WTC11 (cell line): ENCODE results near the gene MMS19. TPM values are rescaled to one million over a fixed set of nuclear protein-coding genes. Genes with fewer than 3 reads are reported as not detected.

Source experiments
- ATAC-seq: fragments of 200-7000 bp; cut with Tn5 transposase; 2 replicates; pipeline ENCODE4 v1.10.0; 2021; ENCODE audit warnings: mild to moderate bottlenecking, moderate library complexity
- CTCF ChIA-PET: fragments of 300-600 bp; sonication (Branson Sonifier 250); formaldehyde crosslinking; loops from one replicate; lab custom pipeline; 2021; ENCODE audit warnings: antibody characterized with exemption; lab: Charles Lee
- POLR2A ChIA-PET: fragments of 350-600 bp; sonication (Branson Sonifier 250); formaldehyde crosslinking; loops from one replicate; lab custom pipeline; 2021; ENCODE audit warnings: antibody characterized with exemption; lab: Charles Lee
- DNase-seq: peaks from one replicate; pipeline ENCODE4 v3.0.0; 2021; ENCODE audit warnings: low spot score
- H3K27ac Mint-ChIP-seq: 2 replicates; pipeline ENCODE4 v1.8.0; 2021; ENCODE audit warnings: mixed read lengths
- H3K27me3 Mint-ChIP-seq: 2 replicates; pipeline ENCODE4 v1.8.0; 2021; ENCODE audit warnings: low read depth, mild to moderate bottlenecking, moderate library complexity, mixed read lengths
- H3K36me3 Mint-ChIP-seq: 2 replicates; pipeline ENCODE4 v1.8.0; 2021; ENCODE audit warnings: mixed read lengths
- H3K4me1 Mint-ChIP-seq: 2 replicates; pipeline ENCODE4 v1.8.0; 2022; ENCODE audit warnings: mixed read lengths
- H3K4me3 Mint-ChIP-seq: 2 replicates; pipeline ENCODE4 v1.8.0; 2021; ENCODE audit warnings: mild to moderate bottlenecking, moderate library complexity, mixed read lengths
- H3K9me3 Mint-ChIP-seq: 2 replicates; pipeline ENCODE4 v1.8.0; 2021; ENCODE audit warnings: mixed read lengths
- ATF1 ChIP-seq: sonication (generic); formaldehyde crosslinking; IDR thresholded peaks from 2 replicates; pipeline ENCODE4 v1.8.1; 2023; ENCODE audit warnings: mild to moderate bottlenecking, moderate library complexity, missing genetic modification reagents
- CREB1 ChIP-seq: sonication (generic); formaldehyde crosslinking; IDR thresholded peaks from 2 replicates; pipeline ENCODE4 v1.8.0; 2023; ENCODE audit warnings: mild to moderate bottlenecking, missing genetic modification reagents
- CREM ChIP-seq: sonication (generic); formaldehyde crosslinking; IDR thresholded peaks from 2 replicates; pipeline ENCODE4 v1.8.1; 2022; ENCODE audit warnings: mild to moderate bottlenecking, missing genetic modification reagents, moderate library complexity
- ETV6 ChIP-seq: sonication (generic); formaldehyde crosslinking; IDR thresholded peaks from 2 replicates; pipeline ENCODE4 v1.8.1; 2022; ENCODE audit warnings: mild to moderate bottlenecking, missing genetic modification reagents
- FOXK1 ChIP-seq: sonication (generic); formaldehyde crosslinking; IDR thresholded peaks from 2 replicates; pipeline ENCODE4 v1.8.0; 2022; ENCODE audit warnings: mild to moderate bottlenecking, moderate library complexity, missing genetic modification reagents
- FOXP1 ChIP-seq: sonication (generic); formaldehyde crosslinking; IDR thresholded peaks from 2 replicates; pipeline ENCODE4 v1.8.0; 2022; ENCODE audit warnings: missing genetic modification reagents, mild to moderate bottlenecking, moderate library complexity, borderline replicate concordance
- FOXP4 ChIP-seq: sonication (generic); formaldehyde crosslinking; IDR thresholded peaks from 2 replicates; pipeline ENCODE4 v1.8.0; 2022; ENCODE audit warnings: mild to moderate bottlenecking, missing genetic modification reagents
- IRF1 ChIP-seq: sonication (generic); formaldehyde crosslinking; IDR thresholded peaks from 2 replicates; pipeline ENCODE4 v1.8.0; 2023; ENCODE audit warnings: missing genetic modification reagents
- JAZF1 ChIP-seq: fragments of 250-450 bp; sonication (Bioruptor Pico); IDR thresholded peaks from 2 replicates; pipeline ENCODE4 v1.9.0; 2021; ENCODE audit warnings: moderate library complexity, mild to moderate bottlenecking, inconsistent platforms
- MAX ChIP-seq: sonication (generic); formaldehyde crosslinking; IDR thresholded peaks from 2 replicates; pipeline ENCODE4 v1.8.0; 2022; ENCODE audit warnings: mild to moderate bottlenecking, missing genetic modification reagents
- NR2C2 ChIP-seq: sonication (generic); formaldehyde crosslinking; IDR thresholded peaks from 2 replicates; pipeline ENCODE4 v1.8.0; 2022; ENCODE audit warnings: mild to moderate bottlenecking, missing genetic modification reagents
- SMAD3 ChIP-seq: sonication (generic); formaldehyde crosslinking; IDR thresholded peaks from 2 replicates; pipeline ENCODE4 v1.8.0; 2022; ENCODE audit warnings: missing genetic modification reagents, mild to moderate bottlenecking, borderline replicate concordance
- SOX15 ChIP-seq: fragments of 250-450 bp; sonication (Bioruptor Pico); IDR thresholded peaks from 2 replicates; pipeline ENCODE4 v1.9.0; 2021; ENCODE audit warnings: mild to moderate bottlenecking
- TEAD1 ChIP-seq: sonication (generic); formaldehyde crosslinking; IDR thresholded peaks from 2 replicates; pipeline ENCODE4 v1.8.0; 2022; ENCODE audit warnings: mild to moderate bottlenecking, missing genetic modification reagents
- ZNF219 ChIP-seq: sonication (generic); formaldehyde crosslinking; IDR thresholded peaks from 2 replicates; pipeline ENCODE4 v1.8.0; 2023; ENCODE audit warnings: missing genetic modification reagents, mild to moderate bottlenecking, borderline replicate concordance
- ZNF232 ChIP-seq: sonication (generic); formaldehyde crosslinking; IDR thresholded peaks from 2 replicates; pipeline ENCODE4 v1.8.0; 2022; ENCODE audit warnings: mild to moderate bottlenecking, missing genetic modification reagents
- ZNF423 ChIP-seq: fragments of 250-450 bp; sonication (Bioruptor Pico); IDR thresholded peaks from 2 replicates; pipeline ENCODE4 v2.1.2; 2022; ENCODE audit warnings: mild to moderate bottlenecking, moderate library complexity
- ZNF425 ChIP-seq: fragments of 250-450 bp; sonication (Bioruptor Pico); conservative IDR thresholded peaks from 2 replicates; pipeline ENCODE4 v1.9.0; 2021; ENCODE audit warnings: mild to moderate bottlenecking
- total RNA-seq: library from RNA; stranded (reverse); gene quantifications from 3 replicates; pipeline ENCODE4 v1.2.3, GENCODE V29; 2021
- TF ChIP-seq, protein P1 (sequence below): sonication (generic); formaldehyde crosslinking; IDR thresholded peaks from 2 replicates; pipeline ENCODE4 v1.8.1; 2023; ENCODE audit warnings: mild to moderate bottlenecking, missing genetic modification reagents
- TF ChIP-seq, protein P2 (sequence below): sonication (generic); formaldehyde crosslinking; IDR thresholded peaks from 2 replicates; pipeline ENCODE4 v1.8.0; 2023; ENCODE audit warnings: mild to moderate bottlenecking, missing genetic modification reagents

Gene MMS19
- total RNA-seq, 1 experiment from 2014 or later: 135 TPM

GRCh38 chr10:97525683-97526110 is 27.5 kb upstream of the MMS19 start:
- Mint-ChIP-seq H3K9me3 (peaks cover 4% of the 10 kb centered on the region), H3K4me1 (peaks cover 10% of the 10 kb centered on the region), H3K4me3 (no peak overlapping the region), H3K27me3 (no peaks in the 10 kb centered on the region; the same call in 1 of the 2 replicates), H3K36me3 (peaks cover 10% of the 10 kb centered on the region), H3K27ac (no peak overlapping the region)
- ChIA-PET POLR2A (no interaction called here), CTCF (interaction anchor here (0.8 to 2.2 kb wide), 3 partner anchors 9 to 46 kb away, joined by 3 to 9 read pairs (median 7); no protein-coding TSS in a partner anchor)
- TF ChIP-seq ZNF219 (no peak), ZNF425 (CRISPR knock-in tag) (no peak), SOX15 (CRISPR knock-in tag) (no peak), ATF1 (CRISPR knock-in tag) (no peak), CREB1 (no peak), MAX (no peak), FOXP4 (CRISPR knock-in tag) (no peak), FOXK1 (CRISPR knock-in tag) (no peak), ZNF232 (CRISPR knock-in tag) (no peak), ZNF423 (CRISPR knock-in tag) (no peak), ETV6 (CRISPR knock-in tag) (no peak), JAZF1 (CRISPR knock-in tag) (no peak), FOXP1 (CRISPR knock-in tag) (no peak), IRF1 (CRISPR knock-in tag) (no peak), TEAD1 (no peak)
- TF ChIP-seq, protein P1, sequence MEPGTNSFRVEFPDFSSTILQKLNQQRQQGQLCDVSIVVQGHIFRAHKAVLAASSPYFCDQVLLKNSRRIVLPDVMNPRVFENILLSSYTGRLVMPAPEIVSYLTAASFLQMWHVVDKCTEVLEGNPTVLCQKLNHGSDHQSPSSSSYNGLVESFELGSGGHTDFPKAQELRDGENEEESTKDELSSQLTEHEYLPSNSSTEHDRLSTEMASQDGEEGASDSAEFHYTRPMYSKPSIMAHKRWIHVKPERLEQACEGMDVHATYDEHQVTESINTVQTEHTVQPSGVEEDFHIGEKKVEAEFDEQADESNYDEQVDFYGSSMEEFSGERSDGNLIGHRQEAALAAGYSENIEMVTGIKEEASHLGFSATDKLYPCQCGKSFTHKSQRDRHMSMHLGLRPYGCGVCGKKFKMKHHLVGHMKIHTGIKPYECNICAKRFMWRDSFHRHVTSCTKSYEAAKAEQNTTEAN (CRISPR knock-in tag): no peak
- TF ChIP-seq, protein P2, sequence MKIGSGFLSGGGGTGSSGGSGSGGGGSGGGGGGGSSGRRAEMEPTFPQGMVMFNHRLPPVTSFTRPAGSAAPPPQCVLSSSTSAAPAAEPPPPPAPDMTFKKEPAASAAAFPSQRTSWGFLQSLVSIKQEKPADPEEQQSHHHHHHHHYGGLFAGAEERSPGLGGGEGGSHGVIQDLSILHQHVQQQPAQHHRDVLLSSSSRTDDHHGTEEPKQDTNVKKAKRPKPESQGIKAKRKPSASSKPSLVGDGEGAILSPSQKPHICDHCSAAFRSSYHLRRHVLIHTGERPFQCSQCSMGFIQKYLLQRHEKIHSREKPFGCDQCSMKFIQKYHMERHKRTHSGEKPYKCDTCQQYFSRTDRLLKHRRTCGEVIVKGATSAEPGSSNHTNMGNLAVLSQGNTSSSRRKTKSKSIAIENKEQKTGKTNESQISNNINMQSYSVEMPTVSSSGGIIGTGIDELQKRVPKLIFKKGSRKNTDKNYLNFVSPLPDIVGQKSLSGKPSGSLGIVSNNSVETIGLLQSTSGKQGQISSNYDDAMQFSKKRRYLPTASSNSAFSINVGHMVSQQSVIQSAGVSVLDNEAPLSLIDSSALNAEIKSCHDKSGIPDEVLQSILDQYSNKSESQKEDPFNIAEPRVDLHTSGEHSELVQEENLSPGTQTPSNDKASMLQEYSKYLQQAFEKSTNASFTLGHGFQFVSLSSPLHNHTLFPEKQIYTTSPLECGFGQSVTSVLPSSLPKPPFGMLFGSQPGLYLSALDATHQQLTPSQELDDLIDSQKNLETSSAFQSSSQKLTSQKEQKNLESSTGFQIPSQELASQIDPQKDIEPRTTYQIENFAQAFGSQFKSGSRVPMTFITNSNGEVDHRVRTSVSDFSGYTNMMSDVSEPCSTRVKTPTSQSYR (CRISPR knock-in tag): no peak
- ATAC-seq (no peak), DNase-seq (no peak)

- no peak overlapping the region for H3K4me3 Mint-ChIP-seq
- DNase-seq: no peak
- H3K4me1 Mint-ChIP-seq: peaks cover 16% of the 10 kb centered on the region
- H3K27ac Mint-ChIP-seq: no peak overlapping the region
- H3K36me3 Mint-ChIP-seq: peaks cover 9% of the 10 kb centered on the region
- POLR2A ChIA-PET: no interaction called here
- no peak for ATAC-seq
- CTCF ChIA-PET: interaction anchor here (0.8 to 2.2 kb wide), 3 partner anchors 9 to 47 kb away, joined by 3 to 9 read pairs (median 7); no protein-coding TSS in a partner anchor
- no peaks in the 10 kb centered on the region; the same call in 1 of the 2 replicates for H3K27me3 Mint-ChIP-seq
- peaks cover 4% of the 10 kb centered on the region for H3K9me3 Mint-ChIP-seq
- TF ChIP-seq FOXP1 (CRISPR knock-in tag): no peak
- no peak for TF ChIP-seq NR2C2 (CRISPR knock-in tag)
- TF ChIP-seq SMAD3 (CRISPR knock-in tag): no peak
- no peak for TF ChIP-seq CREM (CRISPR knock-in tag)
These were observed 26.9 kb upstream of the MMS19 start for GRCh38 chr10:97525086-97525485.
